HG03139 (cell line): ENCODE measurements around the gene RPL7L1.
"Not testable (repeated sequence)": the region's sequence is repeated elsewhere in the genome, so short reads cannot be mapped to it uniquely, and the experiment has no call there.

Experiments
- ATAC-seq: cut with Tn5 transposase; IDR thresholded peaks from one replicate; pipeline ENCODE4 v1.9.1; 2021; ENCODE audit not compliant: unreplicated experiment

The RPL7L1 gene

DNA sequence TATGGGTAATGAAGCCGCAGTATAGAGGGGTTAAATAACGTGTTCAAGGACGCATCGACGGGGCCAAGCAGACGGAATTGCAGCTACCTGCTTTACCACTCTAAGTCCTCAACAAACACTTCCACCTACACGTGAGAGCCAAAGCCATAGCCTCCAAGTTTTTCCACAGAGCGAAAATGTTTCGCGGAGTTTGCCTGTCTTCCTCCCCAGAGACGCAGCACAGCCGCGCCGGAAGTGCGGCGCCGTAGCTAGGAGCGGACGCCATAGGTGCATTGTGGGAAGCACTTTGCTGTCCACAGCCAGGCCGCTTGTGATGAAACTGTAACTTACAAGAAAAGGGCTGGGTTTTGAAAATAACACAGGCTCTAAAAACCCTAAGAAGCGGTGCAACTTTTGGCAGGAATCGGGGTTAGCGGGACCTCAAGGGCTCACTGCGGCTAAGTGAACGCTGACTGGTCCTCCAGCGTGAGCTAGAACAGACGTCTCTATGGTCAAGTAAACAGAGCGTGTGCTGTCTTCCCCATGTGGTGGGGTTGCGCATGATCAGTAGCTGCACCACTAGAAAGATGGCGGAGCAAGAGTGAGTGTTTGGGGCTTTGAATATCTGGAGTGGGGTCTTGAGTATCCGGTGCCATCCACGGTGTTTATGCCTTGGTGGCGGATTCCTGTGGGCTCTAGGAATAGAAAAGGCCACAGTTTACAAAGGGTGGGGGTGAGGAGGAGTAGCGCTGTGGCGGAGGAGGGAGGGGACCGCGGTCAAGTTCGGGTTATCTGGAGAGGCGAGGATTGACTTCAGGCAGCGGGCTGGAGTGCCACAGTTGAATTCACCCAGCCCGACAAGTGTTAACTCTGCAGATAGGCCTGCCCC lies at the start of gene RPL7L1:
RPL7L1 (plus strand) TSS at position 245 of the 868 bp plus-strand sequence; CDS start at position 540, 295 bp downstream.
- ATAC-seq: peak; percentile 89

DNA sequence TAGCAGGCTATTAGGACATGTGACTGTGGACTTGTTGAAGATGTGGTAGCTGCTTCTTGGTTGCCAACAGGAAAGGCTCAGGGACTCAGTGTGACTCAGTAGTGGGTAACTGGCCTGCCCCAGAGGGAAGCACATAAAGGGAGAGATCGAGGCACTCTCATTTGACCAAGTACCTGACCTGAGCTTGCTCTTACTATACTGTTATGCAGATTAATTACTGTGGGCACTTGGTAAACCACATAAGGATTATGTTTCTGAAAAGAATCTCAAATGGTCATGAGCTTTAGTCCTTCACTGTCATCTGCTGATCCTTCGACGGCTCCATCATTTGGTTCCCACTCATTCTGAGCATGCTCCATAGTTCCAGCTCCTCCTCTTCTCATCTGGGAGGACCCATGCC lies 48.2 kb upstream of the RPL7L1 start:
- no peak for ATAC-seq

DNA sequence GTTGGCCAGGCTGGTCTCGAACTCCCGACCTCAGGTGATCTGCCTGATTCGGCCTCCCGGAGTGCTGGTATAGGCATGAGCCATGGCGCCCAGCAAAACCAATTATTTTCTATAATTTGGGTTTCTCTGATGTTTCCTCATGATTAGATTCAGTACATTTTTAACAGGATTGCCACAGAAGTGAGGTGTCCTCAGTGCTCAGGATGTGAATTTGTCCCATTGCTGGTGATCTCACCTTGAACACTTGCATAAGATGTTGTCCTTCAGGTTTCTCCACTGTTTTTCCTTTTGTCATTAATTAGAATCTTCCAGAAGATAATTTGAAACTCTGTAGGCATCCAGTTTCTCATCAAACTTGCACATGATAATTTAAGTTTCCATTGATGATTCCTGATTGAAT lies 45.4 kb upstream of the RPL7L1 start:
- no peak for ATAC-seq

DNA sequence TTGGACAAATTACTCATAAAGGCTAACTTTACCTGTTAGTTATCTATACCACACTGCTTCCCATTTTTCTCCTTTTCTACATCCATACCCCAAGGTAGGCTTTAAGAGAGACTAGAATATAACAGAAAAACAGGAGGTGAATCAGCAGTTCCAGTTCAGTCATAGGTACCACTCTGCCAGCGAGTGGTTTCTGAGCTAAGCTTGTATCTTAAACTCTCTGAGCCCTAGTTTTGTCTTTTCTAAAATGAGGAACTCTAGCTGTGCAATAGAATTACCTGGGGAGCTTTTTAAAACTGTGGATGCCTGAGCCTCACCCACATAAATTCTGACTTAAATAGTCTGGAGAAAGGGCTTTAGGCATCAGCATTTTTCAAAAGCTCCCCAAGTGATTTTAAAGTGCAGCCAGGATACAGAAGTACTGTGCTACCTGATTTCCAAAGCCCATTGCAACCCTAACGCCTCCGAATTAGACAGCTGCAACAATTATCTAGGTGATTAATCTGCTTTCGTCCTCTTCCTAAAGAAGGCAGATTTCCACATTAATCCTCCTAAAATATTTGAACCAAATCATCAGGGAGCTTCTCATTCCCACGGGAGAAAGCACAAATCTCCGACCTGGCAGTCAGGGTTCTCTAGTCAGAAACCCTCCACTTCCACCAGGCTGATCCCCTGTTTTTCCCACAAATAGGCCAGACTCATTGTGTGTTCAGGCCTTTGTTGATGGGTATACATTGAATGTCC lies 37.4 kb upstream of the RPL7L1 start:
- no peak for ATAC-seq

DNA sequence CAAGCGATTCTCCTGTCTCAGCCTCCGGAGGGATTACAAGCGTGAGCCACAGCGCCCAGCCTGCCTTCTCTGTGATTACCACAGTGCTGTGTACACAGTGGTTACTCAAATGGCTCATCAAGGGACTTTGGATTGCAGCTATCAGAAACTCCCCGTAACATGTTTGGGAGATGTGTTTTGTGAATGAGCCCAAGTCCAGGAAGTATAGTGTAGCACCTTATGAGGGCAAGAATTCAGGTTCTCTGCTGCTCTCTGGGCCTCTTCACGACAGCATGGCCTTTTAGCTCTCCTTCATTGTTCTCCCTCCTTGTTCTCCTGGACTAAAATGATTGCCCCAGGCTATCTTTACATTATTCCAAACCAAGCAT lies 34.1 kb upstream of the RPL7L1 start:
- no peak for ATAC-seq

DNA sequence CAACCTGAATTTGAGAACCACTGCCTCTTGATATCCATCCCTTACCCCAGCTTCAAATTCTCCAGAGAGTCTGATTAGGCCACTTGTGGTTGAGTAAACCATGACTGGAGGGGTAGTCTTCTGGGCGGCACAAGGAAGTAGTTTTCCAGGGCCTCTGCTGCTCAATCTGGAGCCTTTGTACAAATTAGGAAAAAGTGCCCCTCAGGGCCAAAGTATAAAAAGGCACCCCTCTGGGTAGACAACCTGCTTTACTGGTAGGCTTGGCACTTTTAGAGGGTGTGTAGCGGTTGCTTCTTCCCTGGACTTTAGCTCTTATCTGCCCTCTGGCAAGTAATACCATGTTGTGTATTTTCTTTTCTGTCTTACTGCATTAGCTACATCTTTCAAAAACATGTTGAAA lies 32.9 kb upstream of the RPL7L1 start:
- no peak for ATAC-seq

DNA sequence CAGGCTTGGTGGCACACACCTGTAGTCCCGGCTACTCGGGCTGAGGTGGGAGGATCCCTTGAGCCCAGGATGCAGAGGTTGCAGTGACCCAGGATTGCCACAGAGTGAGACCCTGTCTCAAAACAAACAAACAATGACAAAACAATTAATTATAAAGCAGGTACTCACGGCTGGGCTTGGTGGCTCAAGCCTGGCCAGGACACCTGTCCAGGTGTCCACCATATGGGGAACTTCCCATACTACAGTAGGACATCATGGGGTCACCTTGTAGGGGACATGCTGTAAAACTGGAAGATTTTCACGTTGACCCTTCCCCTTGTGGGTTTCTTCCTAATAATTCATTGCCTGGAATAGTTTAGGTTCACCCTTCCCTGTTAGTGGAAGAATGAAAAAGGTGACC lies 30.7 kb upstream of the RPL7L1 start:
- ATAC-seq: no peak

DNA sequence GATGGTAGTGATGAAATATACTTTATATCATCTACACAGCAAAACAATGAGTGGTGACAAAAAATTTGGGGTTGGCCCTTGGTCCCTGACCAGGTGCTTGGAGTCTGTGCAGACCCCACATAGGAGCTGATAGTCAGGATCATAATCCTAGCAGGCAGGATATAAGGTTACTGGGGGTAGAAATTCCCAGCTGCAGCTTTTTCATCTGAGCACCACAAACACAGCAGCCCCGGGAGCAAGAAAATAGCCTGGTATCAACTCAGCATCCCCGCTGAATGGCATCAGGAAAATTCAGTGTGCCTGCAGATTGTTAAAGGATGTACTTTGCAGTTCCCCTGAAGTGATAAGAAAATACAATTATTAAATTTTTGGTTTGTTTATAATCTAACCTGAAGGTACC lies 27.8 kb upstream of the RPL7L1 start:
- ATAC-seq: no peak

DNA sequence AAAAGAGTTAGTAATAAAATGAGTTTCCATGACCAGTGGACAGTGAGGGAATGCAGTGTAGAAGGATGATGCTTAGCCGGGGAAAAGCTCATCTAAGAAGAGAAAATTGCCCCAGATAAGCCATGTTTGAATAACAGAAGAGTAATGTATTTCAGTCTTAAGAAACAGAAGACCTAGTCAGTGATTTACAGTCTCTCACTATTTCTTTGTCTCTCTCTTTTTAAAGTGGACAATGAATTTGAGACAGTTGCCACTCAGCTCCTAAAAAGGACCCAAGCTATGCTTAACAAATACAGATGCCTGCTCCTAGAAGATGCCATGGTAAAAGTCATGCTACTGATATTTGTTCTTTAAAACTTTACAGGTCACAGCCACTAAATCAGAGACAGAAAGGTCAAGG lies 19.4 kb upstream of the RPL7L1 start:
- no peak for ATAC-seq

DNA sequence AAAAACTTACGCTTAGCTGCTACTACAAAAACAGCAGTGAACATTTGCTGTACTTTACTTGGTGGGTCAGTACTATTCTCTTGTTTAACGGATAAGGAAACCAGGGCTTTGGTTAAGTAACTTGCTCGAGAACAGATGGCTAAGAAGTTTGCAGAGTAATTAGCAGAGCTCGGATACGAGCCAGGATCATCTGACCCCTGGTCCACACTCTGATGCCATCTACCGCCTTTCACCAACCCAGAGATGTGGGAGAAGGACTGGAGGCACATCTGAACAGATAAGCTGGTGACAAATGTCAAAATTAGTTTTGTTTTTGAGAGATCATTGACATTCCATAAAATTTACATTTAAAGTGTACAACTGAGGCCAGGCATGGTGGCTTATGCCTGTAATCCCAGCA lies 18.9 kb upstream of the RPL7L1 start:
- no peak for ATAC-seq

DNA sequence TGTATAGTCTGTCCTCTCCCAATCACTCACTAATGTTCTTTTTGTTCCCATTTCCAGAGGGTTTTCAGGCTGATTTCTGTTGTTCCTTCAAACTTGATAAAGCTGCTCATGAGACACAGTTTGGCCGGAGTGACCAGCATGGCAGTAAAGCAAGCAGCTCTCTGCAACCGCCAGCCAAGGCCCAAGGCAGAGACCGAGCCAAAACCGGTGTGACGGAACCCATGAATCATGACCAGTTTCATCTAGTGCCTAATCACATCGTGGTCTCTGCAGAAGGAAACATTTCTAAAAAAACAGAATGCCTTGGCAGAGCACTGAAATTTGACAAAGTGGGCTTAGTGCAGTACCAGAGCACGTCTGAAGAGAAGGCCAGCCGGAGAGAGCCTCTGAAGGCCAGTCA lies 14.8 kb upstream of the RPL7L1 start:
- no peak for ATAC-seq

DNA sequence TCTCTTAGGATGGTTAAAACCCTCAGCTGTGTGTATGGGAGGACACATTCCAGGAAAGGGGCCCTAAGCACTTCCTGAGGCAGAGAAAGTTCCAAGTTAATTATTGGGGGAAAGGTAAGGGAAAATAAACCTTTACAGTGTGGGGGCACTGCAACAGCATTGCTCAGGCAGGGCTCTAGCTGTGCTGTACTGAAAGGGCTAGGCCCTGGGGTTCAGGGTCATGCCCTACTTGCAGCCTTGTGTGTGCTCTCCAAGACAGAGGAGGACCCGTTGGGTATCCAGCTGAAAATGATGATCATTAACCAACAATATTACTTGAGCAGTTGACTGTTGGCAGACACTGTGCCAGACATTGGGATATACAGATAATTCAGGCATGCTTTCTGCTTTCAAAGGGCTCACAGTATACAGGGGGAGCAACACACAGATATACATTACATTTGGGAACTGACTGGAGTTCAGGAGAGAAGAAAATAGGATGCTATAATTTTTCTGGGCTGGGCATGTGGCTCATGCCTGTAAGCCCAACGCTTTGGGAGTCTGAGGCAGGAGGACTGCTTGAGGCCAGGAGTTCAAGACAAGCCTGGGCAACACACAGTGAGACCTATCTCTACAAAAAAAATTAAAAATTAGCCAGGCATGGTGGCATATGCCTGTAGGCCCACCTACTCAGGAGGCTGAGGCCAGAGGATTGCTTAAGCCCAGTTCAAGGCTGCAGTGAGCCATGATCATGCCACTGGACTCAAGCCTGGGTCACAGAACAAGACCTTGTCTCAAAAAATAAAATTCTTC lies 9.1 kb upstream of the RPL7L1 start:
- ATAC-seq: no peak

DNA sequence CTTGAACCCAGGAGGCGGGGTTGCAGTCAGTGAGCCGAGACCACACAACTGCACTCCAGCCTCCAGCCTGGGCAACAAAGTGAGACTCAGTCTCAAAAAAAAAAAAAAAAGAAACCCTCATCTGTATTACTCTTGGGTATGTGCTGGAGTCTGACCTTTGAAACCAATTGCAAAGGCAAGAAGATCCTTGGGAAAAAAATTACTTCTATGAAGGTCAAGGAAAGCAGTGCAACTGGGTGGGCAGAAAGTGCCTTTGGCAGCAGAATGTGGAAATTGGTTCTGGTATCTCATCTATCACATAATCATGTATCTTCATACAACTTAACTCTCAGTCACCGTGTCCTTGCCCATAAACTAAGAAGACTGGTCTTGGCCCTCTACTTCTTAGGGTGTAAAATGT lies 7.7 kb upstream of the RPL7L1 start:
- no peak for ATAC-seq

DNA sequence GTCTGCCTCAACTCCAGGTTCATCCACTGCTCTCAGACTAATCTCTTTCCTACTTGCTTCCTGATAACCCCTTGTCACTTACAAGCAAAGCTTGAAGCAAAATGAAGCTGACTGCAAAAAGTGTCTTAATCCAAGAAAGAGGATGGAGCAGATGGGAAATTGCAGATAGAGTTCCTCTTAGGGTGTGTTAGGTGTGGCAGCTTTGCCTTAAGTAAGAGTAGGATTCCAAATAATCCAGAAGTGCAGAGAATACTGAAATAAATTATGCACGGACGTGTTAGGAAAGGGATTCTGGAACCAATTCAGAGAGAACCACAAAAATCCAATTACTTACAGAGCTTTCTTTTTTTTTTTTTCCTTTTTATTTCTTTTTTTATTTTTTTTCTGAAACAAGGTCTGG lies 6.1 kb upstream of the RPL7L1 start:
- no peak for ATAC-seq

DNA sequence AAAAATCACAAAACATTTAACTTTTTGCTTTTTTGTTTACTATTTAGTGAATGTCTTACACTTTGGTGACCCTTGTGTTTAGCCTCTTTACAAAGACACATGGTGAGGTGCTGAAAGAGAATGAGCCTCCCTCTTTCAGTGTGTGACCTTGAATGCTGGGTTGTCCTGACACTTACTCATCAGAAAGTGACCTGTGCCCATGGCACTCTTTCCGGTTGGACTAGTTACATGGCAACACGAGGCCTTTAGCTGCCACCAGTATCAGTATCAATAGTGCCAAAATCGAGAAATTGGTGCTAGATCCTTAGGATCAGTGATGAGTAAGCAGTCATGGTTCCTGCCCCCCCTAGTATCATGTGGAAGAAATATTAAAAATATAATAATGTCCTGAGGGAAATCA lies 1.7 kb upstream of the RPL7L1 start:
- no peak for ATAC-seq

DNA sequence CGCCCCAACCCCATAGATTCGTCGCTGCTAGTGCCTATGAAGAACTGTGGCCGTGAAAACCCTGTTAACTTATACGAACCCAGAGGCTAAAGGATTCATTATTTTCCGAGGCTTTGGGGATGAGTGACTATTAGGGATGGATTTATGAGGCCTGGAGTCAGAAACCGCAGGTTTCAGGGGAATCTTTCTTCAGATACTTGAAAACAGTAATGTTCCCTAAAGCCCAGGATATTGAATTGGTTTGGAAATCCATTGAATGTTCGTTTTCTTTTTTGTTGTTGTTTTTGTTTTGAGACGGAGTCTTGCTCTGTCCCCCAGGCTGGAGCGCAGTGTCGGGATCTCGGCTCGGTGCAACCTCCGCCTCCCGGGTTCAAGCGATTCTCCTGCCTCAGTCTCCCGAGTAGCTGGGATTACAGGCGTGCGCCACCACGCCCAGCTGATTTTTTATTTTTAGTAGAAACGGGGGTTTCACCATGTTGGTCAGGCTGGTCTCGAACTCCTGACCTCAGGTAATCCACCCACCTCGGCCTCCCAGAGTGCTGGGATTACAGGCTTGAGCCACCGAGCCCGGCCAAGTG lies 913 bp downstream of the RPL7L1 start:
- ATAC-seq: not testable (repeated sequence)

DNA sequence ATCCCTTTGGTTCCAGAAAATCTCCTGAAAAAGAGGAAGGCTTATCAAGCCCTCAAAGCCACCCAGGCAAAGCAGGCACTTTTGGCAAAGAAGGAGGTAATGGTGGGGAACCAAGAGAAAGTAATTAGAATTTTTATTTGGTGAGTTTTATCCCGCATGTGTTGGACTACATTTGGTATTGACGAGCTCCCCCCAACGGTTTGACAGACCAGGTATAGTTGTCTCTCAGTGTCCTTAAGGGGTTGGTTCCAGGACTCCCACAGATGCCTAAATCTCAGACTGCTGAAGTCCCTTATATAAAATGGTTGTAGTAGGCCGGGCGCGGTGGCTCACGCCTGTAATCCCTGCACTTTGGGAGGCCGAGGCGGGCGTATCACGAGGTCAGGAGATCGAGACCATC lies 1.5 kb downstream of the RPL7L1 start:
- ATAC-seq: not testable (repeated sequence)

DNA sequence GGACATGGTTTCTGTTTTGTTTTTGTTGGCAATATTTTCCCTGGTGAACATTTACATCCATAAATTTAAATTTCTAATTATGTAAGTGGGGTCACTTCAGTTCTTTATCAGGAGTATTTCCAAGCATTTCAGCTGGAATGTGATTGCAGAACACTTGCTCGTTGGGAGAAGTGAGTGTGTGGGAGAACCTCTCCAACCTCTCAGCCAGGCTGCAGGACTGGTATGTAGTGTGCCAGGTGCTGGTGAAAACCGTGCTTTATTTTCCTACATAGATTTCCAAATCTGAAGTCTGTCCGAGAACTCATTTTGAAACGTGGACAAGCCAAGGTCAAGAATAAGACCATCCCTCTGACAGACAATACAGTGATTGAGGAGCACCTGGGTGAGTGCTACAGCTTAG lies 6.3 kb downstream of the RPL7L1 start:
- ATAC-seq: no peak

DNA sequence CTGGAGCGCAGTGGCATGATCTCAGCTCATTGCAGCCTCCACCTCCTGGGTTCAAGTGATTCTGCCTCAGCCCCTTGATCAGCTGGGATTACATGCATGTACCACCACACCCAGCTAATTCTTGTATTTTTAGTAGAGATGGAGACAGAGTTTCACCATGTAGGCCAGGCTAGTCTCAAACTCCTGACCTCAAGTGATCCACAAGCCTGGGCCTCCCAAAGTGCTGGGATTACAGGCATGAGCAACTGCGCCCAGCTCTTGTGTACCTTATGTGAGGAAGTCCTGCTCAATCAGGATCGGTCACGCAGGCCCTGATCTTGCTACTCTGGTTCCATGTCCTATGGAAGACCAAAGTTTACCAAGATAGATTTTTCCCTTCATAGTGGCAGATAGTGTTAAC lies 8.8 kb downstream of the RPL7L1 start:
- ATAC-seq: not testable (repeated sequence)

DNA sequence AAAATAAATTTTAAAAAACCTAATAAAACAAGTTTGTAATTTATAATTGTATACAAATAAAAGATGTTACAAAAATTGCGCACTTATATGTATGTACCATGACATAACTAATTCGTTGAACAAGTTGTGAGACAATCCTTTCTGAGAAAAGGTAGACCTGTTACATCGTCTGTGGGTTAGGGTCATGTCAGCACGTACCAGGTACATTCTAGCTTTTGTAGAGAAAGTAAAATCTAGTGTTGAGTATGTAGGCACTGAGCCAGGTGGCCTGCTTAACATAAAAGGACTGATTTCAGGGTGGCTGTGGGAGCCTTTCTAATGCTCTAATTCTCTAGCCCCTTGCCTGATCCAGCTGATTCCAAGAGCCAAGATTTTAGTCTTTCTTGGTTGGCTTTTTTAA lies 10.4 kb downstream of the RPL7L1 start:
- ATAC-seq: no peak
